ENCODE data around the gene C1orf87. TPM values are rescaled to one million over a fixed set of nuclear protein-coding genes. Genes with fewer than 3 reads are reported as not detected.

The C1orf87 gene
- total RNA-seq, 1 experiment from 2014 or later, result not detected

DNA sequence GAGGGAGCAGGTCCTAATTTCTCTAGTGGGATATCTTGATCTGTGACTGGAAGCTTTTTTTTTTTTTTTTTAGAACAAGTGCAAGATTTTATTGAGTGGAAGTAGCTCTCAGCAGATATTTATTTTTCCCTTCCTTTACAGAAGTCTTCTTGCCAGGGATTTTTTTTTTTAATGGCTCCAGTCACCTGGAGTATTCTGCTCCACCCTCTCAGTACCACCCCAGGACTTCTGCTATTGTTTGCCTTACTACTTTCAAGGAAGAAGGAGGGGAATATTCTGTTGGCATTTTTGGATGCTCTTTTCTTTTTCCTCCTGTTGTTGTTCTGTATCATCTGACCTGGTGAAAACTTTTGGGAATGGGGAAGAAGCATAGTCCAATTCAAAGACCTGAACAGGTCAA is 123.9 kb downstream of the C1orf87 start:
- CTCF ChIA-PET, result interaction anchor here (0.6 kb wide), 1 partner anchor 21 kb away, joined by 4 read pairs; no protein-coding TSS in a partner anchor
- H3K9ac ChIP-seq (ENCODE audit: low read length), result no peak overlapping the region
- H2AFZ ChIP-seq (ENCODE audit: low read length), result no peak overlapping the region
- no peak overlapping the region for H3K4me2 ChIP-seq (ENCODE audit: low read length)
- ATAC-seq (no peak), DNase-seq (no peak)
- intact Hi-C loops (cut with micrococcal nuclease), result loop anchor here (10.0 kb wide), 1 partner anchor 175 kb away; no protein-coding TSS in a partner anchor
- BruUV-seq (replicated peaks), result no TSS peak
- H3K36me3 ChIP-seq (ENCODE audit: low read depth, low read length), result no peaks in the 10 kb centered on the region
- no peak overlapping the region for H3K27ac ChIP-seq (ENCODE audit: low read length)
- no peaks in the 10 kb centered on the region for H3K9me2 ChIP-seq (replicated peaks; ENCODE audit: low read length)
- TF ChIP-seq EZH2 (IDR thresholded peaks at IDR 0.05; ENCODE audit: low read length, unreplicated experiment) (no peak), EZH2phosphoT487 (IDR thresholded peaks at IDR 0.05; ENCODE audit: borderline replicate concordance, low read length) (no peak)
- TF ChIP-seq, protein P1, sequence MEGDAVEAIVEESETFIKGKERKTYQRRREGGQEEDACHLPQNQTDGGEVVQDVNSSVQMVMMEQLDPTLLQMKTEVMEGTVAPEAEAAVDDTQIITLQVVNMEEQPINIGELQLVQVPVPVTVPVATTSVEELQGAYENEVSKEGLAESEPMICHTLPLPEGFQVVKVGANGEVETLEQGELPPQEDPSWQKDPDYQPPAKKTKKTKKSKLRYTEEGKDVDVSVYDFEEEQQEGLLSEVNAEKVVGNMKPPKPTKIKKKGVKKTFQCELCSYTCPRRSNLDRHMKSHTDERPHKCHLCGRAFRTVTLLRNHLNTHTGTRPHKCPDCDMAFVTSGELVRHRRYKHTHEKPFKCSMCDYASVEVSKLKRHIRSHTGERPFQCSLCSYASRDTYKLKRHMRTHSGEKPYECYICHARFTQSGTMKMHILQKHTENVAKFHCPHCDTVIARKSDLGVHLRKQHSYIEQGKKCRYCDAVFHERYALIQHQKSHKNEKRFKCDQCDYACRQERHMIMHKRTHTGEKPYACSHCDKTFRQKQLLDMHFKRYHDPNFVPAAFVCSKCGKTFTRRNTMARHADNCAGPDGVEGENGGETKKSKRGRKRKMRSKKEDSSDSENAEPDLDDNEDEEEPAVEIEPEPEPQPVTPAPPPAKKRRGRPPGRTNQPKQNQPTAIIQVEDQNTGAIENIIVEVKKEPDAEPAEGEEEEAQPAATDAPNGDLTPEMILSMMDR (conservative IDR thresholded peaks at IDR 0.05; ENCODE audit: low read depth, low read length), result no peak
- POLR2A ChIA-PET (ENCODE audit: unreplicated experiment), result interaction anchor here (0.6 kb wide), 2 partner anchors 41 to 68 kb away, joined by 8 to 24 read pairs; no protein-coding TSS in a partner anchor
- no peaks in the 10 kb centered on the region for H3K9me3 ChIP-seq (ENCODE audit: low read length)
- no peak overlapping the region for H3K4me3 ChIP-seq (ENCODE audit: low read length)
- H3F3A ChIP-seq (ENCODE audit: low read length, unreplicated experiment), result no peaks in the 10 kb centered on the region
- H3K27me3 ChIP-seq (ENCODE audit: low read length), result peaks cover 19% of the 10 kb centered on the region; the same call in 1 of the 2 replicates
- H3K79me2 ChIP-seq (ENCODE audit: low read length), result no peaks in the 10 kb centered on the region
- H3K4me1 ChIP-seq (ENCODE audit: insufficient read depth, low read length), result no peaks in the 10 kb centered on the region
- H4K20me1 ChIP-seq (ENCODE audit: low read length), result no peaks in the 10 kb centered on the region

DNA sequence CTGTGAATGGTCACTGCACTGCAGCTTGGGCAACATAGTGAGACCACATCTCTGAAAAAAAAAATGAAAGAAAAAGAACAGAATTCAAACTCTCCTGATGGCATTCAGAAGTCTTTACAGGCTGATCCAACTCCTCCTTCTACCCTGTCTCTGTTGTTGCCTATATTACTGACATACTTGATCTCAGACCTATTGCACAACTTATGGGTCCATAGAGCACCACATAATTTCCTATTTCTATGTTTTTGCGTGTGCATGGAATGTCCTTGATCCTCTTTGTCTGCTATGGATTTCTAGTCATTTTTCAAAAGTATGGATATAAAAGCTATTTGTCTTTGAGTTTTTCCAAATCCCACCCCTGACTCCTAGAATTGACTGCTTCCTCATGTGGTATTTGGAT is 124.6 kb downstream of the C1orf87 start:
- ATAC-seq (no peak), DNase-seq (no peak)
- Histone ChIP-seq H4K20me1 (ENCODE audit: low read length) (no peaks in the 10 kb centered on the region), H3F3A (ENCODE audit: low read length, unreplicated experiment) (no peaks in the 10 kb centered on the region), H2AFZ (ENCODE audit: low read length) (no peak overlapping the region), H3K4me3 (ENCODE audit: low read length) (no peak overlapping the region), H3K9me3 (ENCODE audit: low read length) (no peaks in the 10 kb centered on the region), H3K36me3 (ENCODE audit: low read depth, low read length) (no peaks in the 10 kb centered on the region), H3K9me2 (replicated peaks; ENCODE audit: low read length) (no peaks in the 10 kb centered on the region), H3K27me3 (ENCODE audit: low read length) (peaks cover 22% of the 10 kb centered on the region), H3K27ac (ENCODE audit: low read length) (no peak overlapping the region), H3K4me2 (ENCODE audit: low read length) (no peak overlapping the region), H3K9ac (ENCODE audit: low read length) (no peak overlapping the region), H3K4me1 (ENCODE audit: insufficient read depth, low read length) (no peaks in the 10 kb centered on the region), H3K79me2 (ENCODE audit: low read length) (no peaks in the 10 kb centered on the region)
- ChIA-PET POLR2A (ENCODE audit: unreplicated experiment) (interaction anchor here (0.6 kb wide), 1 partner anchor 42 kb away, joined by 8 read pairs; no protein-coding TSS in a partner anchor), CTCF (no interaction called here)
- no TSS peak for BruUV-seq (replicated peaks)
- no peak for TF ChIP-seq EZH2phosphoT487 (IDR thresholded peaks at IDR 0.05; ENCODE audit: borderline replicate concordance, low read length)
- TF ChIP-seq EZH2 (IDR thresholded peaks at IDR 0.05; ENCODE audit: low read length, unreplicated experiment), result no peak
- TF ChIP-seq, protein P1 (conservative IDR thresholded peaks at IDR 0.05; ENCODE audit: low read depth, low read length), result no peak
- intact Hi-C loops (cut with micrococcal nuclease), result loop anchor here (10.0 kb wide), 1 partner anchor 174 kb away; no protein-coding TSS in a partner anchor
